BLaER1 treated with 17β-estradiol and CSF1 and Interleukin-3, amounts not matched to agents 10 nM and 100 nM (cell line): Measurements from ENCODE around the gene STK32C.
"Not testable (repeated sequence)": the region's sequence is repeated elsewhere in the genome, so short reads cannot be mapped to it uniquely, and the experiment has no call there.

Experiments used
- H3K27ac ChIP-seq, 11 experiments: shearing (Covaris generic); formaldehyde crosslinking; 2 replicates each; pipeline ENCODE4 v1.8.1; 2022
- H3K27me3 ChIP-seq, 11 experiments: shearing (Covaris generic); formaldehyde crosslinking; 2 replicates each; pipeline ENCODE4 v1.8.1; 2022
- H3K36me3 ChIP-seq, 11 experiments: shearing (Covaris generic); formaldehyde crosslinking; 2 replicates each; pipeline ENCODE4 v1.8.1; 2022
- H3K4me1 ChIP-seq, 10 experiments: shearing (Covaris generic); formaldehyde crosslinking; 2 replicates each; pipeline ENCODE4 v1.8.1; 2022
- H3K4me2 ChIP-seq, 11 experiments: shearing (Covaris generic); formaldehyde crosslinking; 2 replicates each; pipeline ENCODE4 v1.8.1; 2022
- H3K4me3 ChIP-seq, 10 experiments: shearing (Covaris generic); formaldehyde crosslinking; 2 replicates each; pipeline ENCODE4 v1.8.1; 2022
- H3K9ac ChIP-seq, 11 experiments: shearing (Covaris generic); formaldehyde crosslinking; 2 replicates each; pipeline ENCODE4 v1.8.1; 2022
- H3K9me3 ChIP-seq, 11 experiments: shearing (Covaris generic); formaldehyde crosslinking; replicated peaks in 1 of 11; 2 replicates each; pipeline ENCODE4 v1.8.1; 2022
- H4K20me1 ChIP-seq, 11 experiments: shearing (Covaris generic); formaldehyde crosslinking; 2 replicates each; pipeline ENCODE4 v1.8.1; 2022
- Cebpa-rat ChIP-seq, 11 experiments: shearing (Covaris generic); IDR thresholded peaks; 2 replicates each; pipeline ENCODE4 v1.8.1; 2022

The STK32C gene

GRCh38 chr10:132298038-132298881, 9.5 kb downstream of the STK32C start:
- H3K9ac ChIP-seq, result peak overlapping the region in 7 of 11 experiments; percentile 21 to 70 (median 62); a peak in 13 of 22 replicates
- peaks cover 34 to 99% (median 93%) of the 10 kb centered on the region in 10 experiments for H3K4me1 ChIP-seq
- TF ChIP-seq Cebpa-rat (IDR thresholded peaks at IDR 0.05), result no peak
- peak overlapping the region in 4 of 10 experiments; percentile 17 to 48 (median 36); a peak in 6 of 20 replicates for H3K4me3 ChIP-seq
- H3K27me3 ChIP-seq, result peaks cover 0 to 73% (median 12%) of the 10 kb centered on the region in 11 experiments; a peak in 12 of 22 replicates
- H3K27ac ChIP-seq, result peak overlapping the region in 8 of 11 experiments; percentile 37 to 75 (median 68); a peak in 15 of 22 replicates
- H4K20me1 ChIP-seq, result peaks cover 0 to 91% (median 44%) of the 10 kb centered on the region in 11 experiments; a peak in 19 of 22 replicates
- peak overlapping the region; percentile 65 to 97 (median 88) for H3K4me2 ChIP-seq
- no peaks in the 10 kb centered on the region for H3K36me3 ChIP-seq
- no peaks in the 10 kb centered on the region for H3K9me3 ChIP-seq

GRCh38 chr10:132297526-132297925, 10.2 kb downstream of the STK32C start:
- H3K9me3 ChIP-seq, result no peaks in the 10 kb centered on the region
- H3K4me3 ChIP-seq, result peak overlapping the region in 4 of 10 experiments; percentile 17 to 48 (median 36); a peak in 6 of 20 replicates
- peaks cover 0 to 89% (median 39%) of the 10 kb centered on the region in 11 experiments; a peak in 19 of 22 replicates for H4K20me1 ChIP-seq
- H3K4me1 ChIP-seq, result peaks cover 27 to 92% (median 85%) of the 10 kb centered on the region in 10 experiments
- H3K36me3 ChIP-seq, result no peaks in the 10 kb centered on the region
- peak overlapping the region in 6 of 11 experiments; percentile 21 to 64 (median 59); a peak in 10 of 22 replicates for H3K9ac ChIP-seq
- peaks cover 0 to 66% (median 5%) of the 10 kb centered on the region in 11 experiments; a peak in 12 of 22 replicates for H3K27me3 ChIP-seq
- H3K4me2 ChIP-seq, result peak overlapping the region; percentile 65 to 97 (median 88)
- peak overlapping the region in 7 of 11 experiments; percentile 9 to 75 (median 71); a peak in 11 of 22 replicates for H3K27ac ChIP-seq
- TF ChIP-seq Cebpa-rat (IDR thresholded peaks at IDR 0.05), result no peak

- Histone ChIP-seq H4K20me1 (peaks cover 0 to 89% (median 35%) of the 10 kb centered on the region in 11 experiments; a peak in 18 of 22 replicates), H3K4me1 (peaks cover 23 to 85% (median 79%) of the 10 kb centered on the region in 10 experiments), H3K36me3 (no peaks in the 10 kb centered on the region), H3K9me3 (no peaks in the 10 kb centered on the region), H3K9ac (peak overlapping the region in 6 of 11 experiments; percentile 8 to 64 (median 50); a peak in 9 of 22 replicates), H3K4me3 (peak overlapping the region in 4 of 10 experiments; percentile 17 to 48 (median 36); a peak in 3 of 20 replicates), H3K27me3 (peaks cover 0 to 59% (median 3%) of the 10 kb centered on the region in 11 experiments; a peak in 9 of 22 replicates), H3K4me2 (peak overlapping the region; percentile 65 to 97 (median 88)), H3K27ac (peak overlapping the region in 7 of 11 experiments; percentile 9 to 75 (median 55); a peak in 11 of 22 replicates)
- TF ChIP-seq Cebpa-rat (IDR thresholded peaks at IDR 0.05), result no peak
Measured at GRCh38 chr10:132296666-132297443, 10.9 kb downstream of the STK32C start.

GRCh38 chr10:132295481-132295880, 12.3 kb downstream of the STK32C start:
- H3K9me3 ChIP-seq, H3K4me3 ChIP-seq, H3K27ac ChIP-seq, H3K36me3 ChIP-seq, H3K9ac ChIP-seq: not testable (repeated sequence)
- Histone ChIP-seq H3K4me2 (peak overlapping the region in 8 of 11 experiments; percentile 83 to 97 (median 92); a peak in 14 of 22 replicates), H3K4me1 (peaks cover 23 to 72% (median 65%) of the 10 kb centered on the region in 10 experiments), H3K27me3 (peaks cover 0 to 52% (median 0%) of the 10 kb centered on the region in 11 experiments; a peak in 8 of 22 replicates), H4K20me1 (peaks cover 0 to 90% (median 32%) of the 10 kb centered on the region in 11 experiments; a peak in 18 of 22 replicates)

- Histone ChIP-seq H3K27ac (no peak overlapping the region), H3K9me3 (peaks cover 0 to 4% (median 0%) of the 10 kb centered on the region in 11 experiments; a peak in 4 of 22 replicates), H3K9ac (no peak overlapping the region), H3K4me1 (peaks cover 23 to 64% (median 58%) of the 10 kb centered on the region in 10 experiments), H4K20me1 (peaks cover 0 to 87% (median 28%) of the 10 kb centered on the region in 11 experiments; a peak in 18 of 22 replicates), H3K36me3 (no peaks in the 10 kb centered on the region), H3K4me2 (peak overlapping the region in 9 of 11 experiments; percentile 12 to 97 (median 91); a peak in 15 of 22 replicates), H3K4me3 (no peak overlapping the region), H3K27me3 (peaks cover 0 to 52% (median 0%) of the 10 kb centered on the region in 11 experiments; a peak in 8 of 22 replicates)
- TF ChIP-seq Cebpa-rat (IDR thresholded peaks at IDR 0.05), result no peak
Measured at GRCh38 chr10:132294561-132295318, 13.0 kb downstream of the STK32C start.

- H3K9ac ChIP-seq, result no peak overlapping the region
- no peak overlapping the region for H3K4me3 ChIP-seq
- peaks cover 0 to 44% (median 0%) of the 10 kb centered on the region in 11 experiments; a peak in 7 of 22 replicates for H3K27me3 ChIP-seq
- peaks cover 23 to 57% (median 50%) of the 10 kb centered on the region in 10 experiments for H3K4me1 ChIP-seq
- H3K4me2 ChIP-seq, result peak overlapping the region in 6 of 11 experiments; percentile 86 to 97 (median 94); a peak in 12 of 22 replicates
- TF ChIP-seq Cebpa-rat (IDR thresholded peaks at IDR 0.05), result no peak
- H3K27ac ChIP-seq, result no peak overlapping the region
- peaks cover 0 to 79% (median 28%) of the 10 kb centered on the region in 11 experiments; a peak in 18 of 22 replicates for H4K20me1 ChIP-seq
- peaks cover 0 to 11% (median 5%) of the 10 kb centered on the region in 11 experiments; a peak in 11 of 22 replicates for H3K9me3 ChIP-seq
- H3K36me3 ChIP-seq, result no peaks in the 10 kb centered on the region
Measured at GRCh38 chr10:132293813-132294520, 13.8 kb downstream of the STK32C start.

GRCh38 chr10:132293201-132293812, 14.4 kb downstream of the STK32C start:
- H3K27me3 ChIP-seq, result peaks cover 0 to 40% (median 0%) of the 10 kb centered on the region in 11 experiments; a peak in 7 of 22 replicates
- H3K9ac ChIP-seq, result no peak overlapping the region
- H3K4me3 ChIP-seq, result no peak overlapping the region
- no peak overlapping the region for H3K27ac ChIP-seq
- H3K36me3 ChIP-seq, result no peaks in the 10 kb centered on the region
- peaks cover 0 to 74% (median 28%) of the 10 kb centered on the region in 11 experiments; a peak in 18 of 22 replicates for H4K20me1 ChIP-seq
- peaks cover 19 to 50% (median 43%) of the 10 kb centered on the region in 10 experiments for H3K4me1 ChIP-seq
- H3K9me3 ChIP-seq, result peaks cover 0 to 15% (median 10%) of the 10 kb centered on the region in 11 experiments; a peak in 14 of 22 replicates
- H3K4me2 ChIP-seq, result no peak overlapping the region
- no peak for TF ChIP-seq Cebpa-rat (IDR thresholded peaks at IDR 0.05)
